GM23338 (cell line): ENCODE results near the gene AMIGO1. TPM values are rescaled to one million over a fixed set of nuclear protein-coding genes. Genes with fewer than 3 reads are reported as not detected.

Source experiments
- ATAC-seq: fragments of 200-7000 bp; cut with Tn5 transposase; 3 replicates; pipeline ENCODE4 v1.9.1; 2020
- DNase-seq: peaks from one replicate; pipeline ENCODE4 v3.0.0-alpha.2; 2015; ENCODE audit warnings: low spot score
- H2AFZ ChIP-seq: fragments of 200-600 bp; sonication (generic); 2 replicates; pipeline ENCODE4 v1.8.0; 2016; ENCODE audit warnings: antibody characterized with exemption, mild to moderate bottlenecking, moderate library complexity
- H3F3A ChIP-seq: fragments of 200-600 bp; sonication (generic); replicated peaks from 2 replicates; pipeline ENCODE4 v1.8.0; 2017; ENCODE audit warnings: antibody characterized with exemption, mixed run types, low read depth
- H3K27ac ChIP-seq: fragments of 200-600 bp; sonication (generic); 2 replicates; pipeline ENCODE4 v1.6.1; 2016; ENCODE audit warnings: low read depth
- H3K27me3 ChIP-seq: fragments of 200-600 bp; sonication (generic); 2 replicates; pipeline ENCODE4 v1.8.0; 2016; ENCODE audit warnings: mild to moderate bottlenecking, mixed run types, moderate library complexity; ENCODE audit not compliant: insufficient read depth
- H3K36me3 ChIP-seq: fragments of 200-600 bp; sonication (generic); 2 replicates; pipeline ENCODE4 v1.8.0; 2016; ENCODE audit warnings: mild to moderate bottlenecking; ENCODE audit not compliant: insufficient read depth
- H3K4me1 ChIP-seq: fragments of 200-600 bp; sonication (generic); 2 replicates; pipeline ENCODE4 v1.8.0; 2016; ENCODE audit warnings: mild to moderate bottlenecking, moderate library complexity; ENCODE audit not compliant: insufficient read depth
- H3K4me2 ChIP-seq: fragments of 200-600 bp; sonication (generic); 2 replicates; pipeline ENCODE4 v1.7.1; 2017; ENCODE audit warnings: mixed run types
- H3K4me3 ChIP-seq: fragments of 200-600 bp; sonication (generic); 2 replicates; pipeline ENCODE4 v1.6.1; 2016; ENCODE audit warnings: mixed run types
- H3K79me2 ChIP-seq: fragments of 200-600 bp; sonication (generic); replicated peaks from 2 replicates; pipeline ENCODE4 v1.8.0; 2017; ENCODE audit warnings: mild to moderate bottlenecking; ENCODE audit not compliant: insufficient read depth
- H3K9me2 ChIP-seq: fragments of 200-600 bp; sonication (generic); 2 replicates; pipeline ENCODE4 v1.8.0; 2017; ENCODE audit not compliant: insufficient read depth
- H4K20me1 ChIP-seq: fragments of 200-600 bp; sonication (generic); replicated peaks from 2 replicates; pipeline ENCODE4 v1.8.0; 2017; ENCODE audit warnings: mild to moderate bottlenecking; ENCODE audit not compliant: insufficient read depth
- H3K27ac Mint-ChIP-seq: 2 replicates; pipeline ENCODE4 v1.8.0; 2020; ENCODE audit warnings: inconsistent platforms, mild to moderate bottlenecking, moderate library complexity, mixed read lengths
- H3K27me3 Mint-ChIP-seq: 3 replicates; pipeline ENCODE4 v1.8.0; 2022; ENCODE audit warnings: low read depth, mild to moderate bottlenecking, moderate library complexity, mixed read lengths, inconsistent platforms; ENCODE audit not compliant: insufficient read depth, poor library complexity
- H3K36me3 Mint-ChIP-seq: 3 replicates; pipeline ENCODE4 v1.8.0; 2021; ENCODE audit warnings: low read depth, mild to moderate bottlenecking, inconsistent platforms, moderate library complexity, mixed read lengths
- H3K4me1 Mint-ChIP-seq: 3 replicates; pipeline ENCODE4 v1.8.0; 2020; ENCODE audit warnings: mild to moderate bottlenecking, inconsistent platforms, mixed read lengths
- H3K4me3 Mint-ChIP-seq: 3 replicates; pipeline ENCODE4 v1.8.0; 2021; ENCODE audit warnings: moderate library complexity, mild to moderate bottlenecking, inconsistent platforms, mixed read lengths
- H3K9me3 Mint-ChIP-seq: 3 replicates; pipeline ENCODE4 v1.8.0; 2020; ENCODE audit warnings: moderate library complexity, mild to moderate bottlenecking, inconsistent platforms, mixed read lengths
- CREB1 ChIP-seq: fragments of 250-450 bp; sonication (Bioruptor Pico); IDR thresholded peaks from 2 replicates; pipeline ENCODE4 v1.5.0; 2020; ENCODE audit warnings: low read depth, mild to moderate bottlenecking, moderate library complexity
- EZH2 ChIP-seq: fragments of 200-600 bp; sonication (generic); IDR thresholded peaks from one replicate; pipeline ENCODE4 v1.8.0; 2017; ENCODE audit warnings: antibody characterized with exemption, mild to moderate bottlenecking, low read depth; ENCODE audit not compliant: unreplicated experiment
- EZH2phosphoT487 ChIP-seq: fragments of 200-600 bp; sonication (generic); IDR thresholded peaks from one replicate; pipeline ENCODE4 v1.8.1; 2018; ENCODE audit warnings: antibody characterized with exemption; ENCODE audit not compliant: unreplicated experiment
- JUNB ChIP-seq: IDR thresholded peaks from one replicate; pipeline ENCODE4 v1.6.1; 2016; ENCODE audit warnings: antibody characterized with exemption; ENCODE audit not compliant: unreplicated experiment
- NANOG ChIP-seq: IDR thresholded peaks from 2 replicates; pipeline ENCODE4 v1.6.1; 2016; ENCODE audit warnings: antibody characterized with exemption, borderline replicate concordance
- POLR2AphosphoS5 ChIP-seq: IDR thresholded peaks from 2 replicates; pipeline ENCODE4 v1.6.1; 2016; ENCODE audit warnings: antibody characterized with exemption, low read depth
- STAT1 ChIP-seq: IDR thresholded peaks from one replicate; pipeline ENCODE4 v1.6.1; 2016; ENCODE audit warnings: antibody characterized with exemption; ENCODE audit not compliant: unreplicated experiment
- ZNF114 ChIP-seq: fragments of 250-450 bp; sonication (Bioruptor Pico); IDR thresholded peaks from 2 replicates; pipeline ENCODE4 v1.5.0; 2020; ENCODE audit warnings: mild to moderate bottlenecking, moderate library complexity
- ZNF331 ChIP-seq: fragments of 250-450 bp; sonication (Bioruptor Pico); IDR thresholded peaks from 2 replicates; pipeline ENCODE4 v1.5.0; 2020; ENCODE audit warnings: low read depth, mild to moderate bottlenecking, moderate library complexity
- polyA plus RNA-seq: library from polyadenylated mRNA; unstranded; fragments of >200 nt; fragmentation: Nextera tagmentation; extraction: Ambion mirVana; gene quantifications from 2 replicates; pipeline ENCODE4 v1.2.1, GENCODE V29; 2016
- total RNA-seq: library from RNA; depleted of rRNA; stranded (reverse); fragments of >200 nt; shearing (Covaris generic); gene quantifications from 2 replicates; pipeline ENCODE4 v1.2.3, GENCODE V29; 2014
- TF ChIP-seq, protein P1 (sequence below): IDR thresholded peaks from 2 replicates; pipeline ENCODE4 v1.6.1; 2016; ENCODE audit warnings: antibody characterized with exemption
- TF ChIP-seq, protein P2 (sequence below), 2 experiments: fragments of 200-600 bp in 1 of 2; sonication (generic) in 1 of 2; conservative IDR thresholded peaks; 2 replicates each; pipeline versions ENCODE4 v1.5.1 to v1.6.1; 2016 to 2017; ENCODE audit warnings: antibody characterized with exemption in 2 of 2, low read depth in 2 of 2, mild to moderate bottlenecking in 2 of 2, moderate library complexity in 1 of 2
- TF ChIP-seq, protein P3 (sequence below): IDR thresholded peaks from one replicate; pipeline ENCODE4 v1.6.1; 2018; ENCODE audit warnings: antibody characterized with exemption; ENCODE audit not compliant: unreplicated experiment
- TF ChIP-seq, protein P4 (sequence below): fragments of 250-450 bp; sonication (Bioruptor Pico); IDR thresholded peaks from 2 replicates; pipeline ENCODE4 v1.5.0; 2020; ENCODE audit warnings: mild to moderate bottlenecking, moderate library complexity

AMIGO1 gene
- total and polyA plus RNA-seq, 2 experiments from 2014 or later: 0.53 to 3.8 TPM

DNA sequence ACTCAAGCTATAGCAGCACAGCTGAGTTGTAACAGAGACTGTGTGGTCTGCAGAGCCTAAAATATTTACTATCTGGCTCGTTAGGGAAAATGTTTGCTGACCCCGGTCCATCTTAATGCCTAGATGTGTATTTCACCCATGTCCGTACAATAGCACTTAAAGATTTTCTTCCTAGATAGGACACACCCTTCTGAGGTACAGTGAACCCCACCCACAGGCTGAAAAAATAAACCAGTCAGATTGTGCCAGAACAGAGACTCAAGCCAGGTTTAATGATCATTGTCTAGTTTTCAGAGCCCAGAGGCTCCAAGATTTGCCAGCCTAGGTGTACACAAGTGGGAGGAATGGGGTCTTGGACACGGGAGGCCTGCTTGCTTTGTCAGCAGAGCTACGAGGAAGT lies 5.6 kb downstream of the AMIGO1 start:
- H3K9me2 ChIP-seq: no peaks in the 10 kb centered on the region; the same call in 1 of the 2 replicates
- H2AFZ ChIP-seq: no peak overlapping the region
- H3K36me3 ChIP-seq: no peaks in the 10 kb centered on the region
- no peaks in the 10 kb centered on the region for H3K79me2 ChIP-seq
- no peak overlapping the region for H3K4me3 ChIP-seq
- H3F3A ChIP-seq: no peaks in the 10 kb centered on the region
- H3K4me1 ChIP-seq: peaks cover 4% of the 10 kb centered on the region; the same call in 1 of the 2 replicates
- H3K27ac ChIP-seq: no peak overlapping the region
- H3K4me1 Mint-ChIP-seq: peaks cover 18% of the 10 kb centered on the region
- no peak for DNase-seq
- H3K4me2 ChIP-seq: no peak overlapping the region
- peaks cover 2% of the 10 kb centered on the region; the same call in 2 of the 3 replicates for H3K36me3 Mint-ChIP-seq
- no peaks in the 10 kb centered on the region for H4K20me1 ChIP-seq
- ATAC-seq: no peak
- H3K4me3 Mint-ChIP-seq: no peak overlapping the region
- no peak for TF ChIP-seq STAT1
- TF ChIP-seq EZH2: no peak
- TF ChIP-seq, protein P1, sequence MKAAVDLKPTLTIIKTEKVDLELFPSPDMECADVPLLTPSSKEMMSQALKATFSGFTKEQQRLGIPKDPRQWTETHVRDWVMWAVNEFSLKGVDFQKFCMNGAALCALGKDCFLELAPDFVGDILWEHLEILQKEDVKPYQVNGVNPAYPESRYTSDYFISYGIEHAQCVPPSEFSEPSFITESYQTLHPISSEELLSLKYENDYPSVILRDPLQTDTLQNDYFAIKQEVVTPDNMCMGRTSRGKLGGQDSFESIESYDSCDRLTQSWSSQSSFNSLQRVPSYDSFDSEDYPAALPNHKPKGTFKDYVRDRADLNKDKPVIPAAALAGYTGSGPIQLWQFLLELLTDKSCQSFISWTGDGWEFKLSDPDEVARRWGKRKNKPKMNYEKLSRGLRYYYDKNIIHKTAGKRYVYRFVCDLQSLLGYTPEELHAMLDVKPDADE: no peak
- TF ChIP-seq, protein P2, sequence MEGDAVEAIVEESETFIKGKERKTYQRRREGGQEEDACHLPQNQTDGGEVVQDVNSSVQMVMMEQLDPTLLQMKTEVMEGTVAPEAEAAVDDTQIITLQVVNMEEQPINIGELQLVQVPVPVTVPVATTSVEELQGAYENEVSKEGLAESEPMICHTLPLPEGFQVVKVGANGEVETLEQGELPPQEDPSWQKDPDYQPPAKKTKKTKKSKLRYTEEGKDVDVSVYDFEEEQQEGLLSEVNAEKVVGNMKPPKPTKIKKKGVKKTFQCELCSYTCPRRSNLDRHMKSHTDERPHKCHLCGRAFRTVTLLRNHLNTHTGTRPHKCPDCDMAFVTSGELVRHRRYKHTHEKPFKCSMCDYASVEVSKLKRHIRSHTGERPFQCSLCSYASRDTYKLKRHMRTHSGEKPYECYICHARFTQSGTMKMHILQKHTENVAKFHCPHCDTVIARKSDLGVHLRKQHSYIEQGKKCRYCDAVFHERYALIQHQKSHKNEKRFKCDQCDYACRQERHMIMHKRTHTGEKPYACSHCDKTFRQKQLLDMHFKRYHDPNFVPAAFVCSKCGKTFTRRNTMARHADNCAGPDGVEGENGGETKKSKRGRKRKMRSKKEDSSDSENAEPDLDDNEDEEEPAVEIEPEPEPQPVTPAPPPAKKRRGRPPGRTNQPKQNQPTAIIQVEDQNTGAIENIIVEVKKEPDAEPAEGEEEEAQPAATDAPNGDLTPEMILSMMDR (conservative IDR thresholded peaks at IDR 0.05; ENCODE audit: low read depth in 2 of 2): no peak
- TF ChIP-seq ZNF331: no peak
- TF ChIP-seq CREB1: no peak
- no peak for TF ChIP-seq EZH2phosphoT487
- TF ChIP-seq, protein P3, sequence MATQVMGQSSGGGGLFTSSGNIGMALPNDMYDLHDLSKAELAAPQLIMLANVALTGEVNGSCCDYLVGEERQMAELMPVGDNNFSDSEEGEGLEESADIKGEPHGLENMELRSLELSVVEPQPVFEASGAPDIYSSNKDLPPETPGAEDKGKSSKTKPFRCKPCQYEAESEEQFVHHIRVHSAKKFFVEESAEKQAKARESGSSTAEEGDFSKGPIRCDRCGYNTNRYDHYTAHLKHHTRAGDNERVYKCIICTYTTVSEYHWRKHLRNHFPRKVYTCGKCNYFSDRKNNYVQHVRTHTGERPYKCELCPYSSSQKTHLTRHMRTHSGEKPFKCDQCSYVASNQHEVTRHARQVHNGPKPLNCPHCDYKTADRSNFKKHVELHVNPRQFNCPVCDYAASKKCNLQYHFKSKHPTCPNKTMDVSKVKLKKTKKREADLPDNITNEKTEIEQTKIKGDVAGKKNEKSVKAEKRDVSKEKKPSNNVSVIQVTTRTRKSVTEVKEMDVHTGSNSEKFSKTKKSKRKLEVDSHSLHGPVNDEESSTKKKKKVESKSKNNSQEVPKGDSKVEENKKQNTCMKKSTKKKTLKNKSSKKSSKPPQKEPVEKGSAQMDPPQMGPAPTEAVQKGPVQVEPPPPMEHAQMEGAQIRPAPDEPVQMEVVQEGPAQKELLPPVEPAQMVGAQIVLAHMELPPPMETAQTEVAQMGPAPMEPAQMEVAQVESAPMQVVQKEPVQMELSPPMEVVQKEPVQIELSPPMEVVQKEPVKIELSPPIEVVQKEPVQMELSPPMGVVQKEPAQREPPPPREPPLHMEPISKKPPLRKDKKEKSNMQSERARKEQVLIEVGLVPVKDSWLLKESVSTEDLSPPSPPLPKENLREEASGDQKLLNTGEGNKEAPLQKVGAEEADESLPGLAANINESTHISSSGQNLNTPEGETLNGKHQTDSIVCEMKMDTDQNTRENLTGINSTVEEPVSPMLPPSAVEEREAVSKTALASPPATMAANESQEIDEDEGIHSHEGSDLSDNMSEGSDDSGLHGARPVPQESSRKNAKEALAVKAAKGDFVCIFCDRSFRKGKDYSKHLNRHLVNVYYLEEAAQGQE: no peak
- TF ChIP-seq JUNB: no peak
- TF ChIP-seq ZNF114 (CRISPR knock-in tag): no peak
- TF ChIP-seq, protein P4, sequence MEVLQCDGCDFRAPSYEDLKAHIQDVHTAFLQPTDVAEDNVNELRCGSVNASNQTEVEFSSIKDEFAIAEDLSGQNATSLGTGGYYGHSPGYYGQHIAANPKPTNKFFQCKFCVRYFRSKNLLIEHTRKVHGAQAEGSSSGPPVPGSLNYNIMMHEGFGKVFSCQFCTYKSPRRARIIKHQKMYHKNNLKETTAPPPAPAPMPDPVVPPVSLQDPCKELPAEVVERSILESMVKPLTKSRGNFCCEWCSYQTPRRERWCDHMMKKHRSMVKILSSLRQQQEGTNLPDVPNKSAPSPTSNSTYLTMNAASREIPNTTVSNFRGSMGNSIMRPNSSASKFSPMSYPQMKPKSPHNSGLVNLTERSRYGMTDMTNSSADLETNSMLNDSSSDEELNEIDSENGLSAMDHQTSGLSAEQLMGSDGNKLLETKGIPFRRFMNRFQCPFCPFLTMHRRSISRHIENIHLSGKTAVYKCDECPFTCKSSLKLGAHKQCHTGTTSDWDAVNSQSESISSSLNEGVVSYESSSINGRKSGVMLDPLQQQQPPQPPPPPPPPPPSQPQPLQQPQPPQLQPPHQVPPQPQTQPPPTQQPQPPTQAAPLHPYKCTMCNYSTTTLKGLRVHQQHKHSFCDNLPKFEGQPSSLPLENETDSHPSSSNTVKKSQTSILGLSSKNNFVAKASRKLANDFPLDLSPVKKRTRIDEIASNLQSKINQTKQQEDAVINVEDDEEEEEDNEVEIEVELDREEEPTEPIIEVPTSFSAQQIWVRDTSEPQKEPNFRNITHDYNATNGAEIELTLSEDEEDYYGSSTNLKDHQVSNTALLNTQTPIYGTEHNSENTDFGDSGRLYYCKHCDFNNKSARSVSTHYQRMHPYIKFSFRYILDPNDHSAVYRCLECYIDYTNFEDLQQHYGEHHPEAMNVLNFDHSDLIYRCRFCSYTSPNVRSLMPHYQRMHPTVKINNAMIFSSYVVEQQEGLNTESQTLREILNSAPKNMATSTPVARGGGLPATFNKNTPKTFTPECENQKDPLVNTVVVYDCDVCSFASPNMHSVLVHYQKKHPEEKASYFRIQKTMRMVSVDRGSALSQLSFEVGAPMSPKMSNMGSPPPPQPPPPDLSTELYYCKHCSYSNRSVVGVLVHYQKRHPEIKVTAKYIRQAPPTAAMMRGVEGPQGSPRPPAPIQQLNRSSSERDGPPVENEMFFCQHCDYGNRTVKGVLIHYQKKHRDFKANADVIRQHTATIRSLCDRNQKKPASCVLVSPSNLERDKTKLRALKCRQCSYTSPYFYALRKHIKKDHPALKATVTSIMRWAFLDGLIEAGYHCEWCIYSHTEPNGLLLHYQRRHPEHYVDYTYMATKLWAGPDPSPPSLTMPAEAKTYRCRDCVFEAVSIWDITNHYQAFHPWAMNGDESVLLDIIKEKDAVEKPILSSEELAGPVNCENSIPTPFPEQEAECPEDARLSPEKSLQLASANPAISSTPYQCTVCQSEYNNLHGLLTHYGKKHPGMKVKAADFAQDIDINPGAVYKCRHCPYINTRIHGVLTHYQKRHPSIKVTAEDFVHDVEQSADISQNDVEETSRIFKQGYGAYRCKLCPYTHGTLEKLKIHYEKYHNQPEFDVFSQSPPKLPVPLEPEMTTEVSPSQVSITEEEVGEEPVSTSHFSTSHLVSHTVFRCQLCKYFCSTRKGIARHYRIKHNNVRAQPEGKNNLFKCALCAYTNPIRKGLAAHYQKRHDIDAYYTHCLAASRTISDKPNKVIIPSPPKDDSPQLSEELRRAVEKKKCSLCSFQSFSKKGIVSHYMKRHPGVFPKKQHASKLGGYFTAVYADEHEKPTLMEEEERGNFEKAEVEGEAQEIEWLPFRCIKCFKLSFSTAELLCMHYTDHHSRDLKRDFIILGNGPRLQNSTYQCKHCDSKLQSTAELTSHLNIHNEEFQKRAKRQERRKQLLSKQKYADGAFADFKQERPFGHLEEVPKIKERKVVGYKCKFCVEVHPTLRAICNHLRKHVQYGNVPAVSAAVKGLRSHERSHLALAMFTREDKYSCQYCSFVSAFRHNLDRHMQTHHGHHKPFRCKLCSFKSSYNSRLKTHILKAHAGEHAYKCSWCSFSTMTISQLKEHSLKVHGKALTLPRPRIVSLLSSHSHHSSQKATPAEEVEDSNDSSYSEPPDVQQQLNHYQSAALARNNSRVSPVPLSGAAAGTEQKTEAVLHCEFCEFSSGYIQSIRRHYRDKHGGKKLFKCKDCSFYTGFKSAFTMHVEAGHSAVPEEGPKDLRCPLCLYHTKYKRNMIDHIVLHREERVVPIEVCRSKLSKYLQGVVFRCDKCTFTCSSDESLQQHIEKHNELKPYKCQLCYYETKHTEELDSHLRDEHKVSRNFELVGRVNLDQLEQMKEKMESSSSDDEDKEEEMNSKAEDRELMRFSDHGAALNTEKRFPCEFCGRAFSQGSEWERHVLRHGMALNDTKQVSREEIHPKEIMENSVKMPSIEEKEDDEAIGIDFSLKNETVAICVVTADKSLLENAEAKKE: no peak
- TF ChIP-seq NANOG: no peak
- TF ChIP-seq POLR2AphosphoS5: no peak
- H3K27me3 ChIP-seq: peaks cover 11% of the 10 kb centered on the region
- H3K27me3 Mint-ChIP-seq: peaks cover under 1% of the 10 kb centered on the region
- H3K27ac Mint-ChIP-seq: no peak overlapping the region
- H3K9me3 Mint-ChIP-seq: no peaks in the 10 kb centered on the region
